Measurements from ENCODE around the gene KLHL29.

KLHL29 gene

DNA sequence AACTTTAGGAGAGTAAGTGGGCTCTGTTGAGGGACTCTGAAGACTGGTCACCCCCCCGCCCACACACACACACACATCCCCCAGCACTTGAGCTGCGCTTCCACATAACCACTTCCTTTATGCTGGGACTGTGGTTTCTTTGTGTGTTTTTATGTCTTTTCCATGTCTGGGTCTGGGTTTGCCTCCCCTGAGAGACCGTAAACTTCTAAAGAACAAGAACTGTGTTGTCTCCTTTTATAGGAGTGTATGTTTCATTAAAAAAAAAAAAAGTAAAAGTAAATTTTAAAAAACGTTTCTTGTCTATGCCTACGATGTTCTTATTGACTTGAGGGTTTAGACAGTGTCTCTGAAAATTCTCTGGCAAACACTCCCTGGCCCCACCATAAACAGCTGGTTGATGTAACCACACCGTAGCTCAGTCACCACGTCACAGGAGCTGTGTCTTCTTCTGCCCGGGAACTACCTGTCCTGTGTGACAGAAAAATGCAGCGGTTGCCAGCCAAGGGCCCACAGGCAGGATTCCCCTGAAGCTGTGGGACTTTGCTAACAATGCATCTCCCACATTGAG is 68.0 kb downstream of the KLHL29 start:
- no peak for DNase-seq

DNA sequence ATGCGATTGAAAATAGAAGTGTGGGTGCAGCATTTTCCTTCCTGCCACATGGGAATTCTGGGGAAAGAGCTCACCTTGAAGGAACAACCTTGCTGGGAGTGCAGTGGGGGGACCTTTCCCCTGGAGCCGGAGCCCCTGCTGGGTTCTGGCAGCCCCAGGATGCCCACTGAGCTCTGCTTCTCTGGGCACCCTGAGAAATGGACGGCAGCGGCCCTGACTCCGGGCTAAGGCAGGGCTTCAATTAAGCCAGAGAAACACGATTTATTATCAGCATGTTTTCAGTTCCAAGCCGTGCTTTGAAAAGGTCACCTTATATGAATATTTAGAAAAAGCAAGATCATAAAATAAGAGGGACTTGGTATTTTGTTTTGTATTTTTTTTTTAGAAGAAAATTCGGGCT is 68.5 kb downstream of the KLHL29 start:
- DNase-seq, result no peak

DNA sequence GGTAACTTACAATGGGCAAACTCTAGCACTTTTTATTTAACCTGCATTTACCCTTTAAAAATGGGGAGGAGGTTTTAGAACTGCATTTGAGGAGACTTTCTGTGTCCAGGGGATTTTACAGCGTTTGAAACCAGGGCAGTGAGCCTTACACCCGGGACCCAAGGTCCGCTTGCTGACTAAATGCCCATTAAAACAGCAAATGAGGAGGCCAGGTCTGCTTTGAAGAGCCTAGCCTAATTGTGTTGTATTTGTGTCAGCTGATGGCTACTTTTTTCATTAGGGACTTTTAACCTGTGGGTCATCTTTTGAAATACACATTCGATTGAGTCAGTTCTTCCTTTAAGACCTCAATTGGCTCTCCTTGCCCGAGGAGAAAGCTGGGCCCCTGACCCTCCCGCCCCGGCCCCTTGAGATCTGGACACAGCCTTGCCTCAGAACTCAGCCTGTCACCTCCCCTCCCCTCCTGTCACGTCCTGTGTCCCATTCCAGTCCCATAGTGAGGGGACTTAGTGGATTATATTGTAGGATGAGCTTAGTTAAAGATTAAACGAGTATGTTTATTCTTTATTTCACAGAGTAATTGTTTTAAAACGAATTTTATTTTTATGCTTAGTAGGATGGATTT is 69.0 kb downstream of the KLHL29 start:
- no peak for DNase-seq

DNA sequence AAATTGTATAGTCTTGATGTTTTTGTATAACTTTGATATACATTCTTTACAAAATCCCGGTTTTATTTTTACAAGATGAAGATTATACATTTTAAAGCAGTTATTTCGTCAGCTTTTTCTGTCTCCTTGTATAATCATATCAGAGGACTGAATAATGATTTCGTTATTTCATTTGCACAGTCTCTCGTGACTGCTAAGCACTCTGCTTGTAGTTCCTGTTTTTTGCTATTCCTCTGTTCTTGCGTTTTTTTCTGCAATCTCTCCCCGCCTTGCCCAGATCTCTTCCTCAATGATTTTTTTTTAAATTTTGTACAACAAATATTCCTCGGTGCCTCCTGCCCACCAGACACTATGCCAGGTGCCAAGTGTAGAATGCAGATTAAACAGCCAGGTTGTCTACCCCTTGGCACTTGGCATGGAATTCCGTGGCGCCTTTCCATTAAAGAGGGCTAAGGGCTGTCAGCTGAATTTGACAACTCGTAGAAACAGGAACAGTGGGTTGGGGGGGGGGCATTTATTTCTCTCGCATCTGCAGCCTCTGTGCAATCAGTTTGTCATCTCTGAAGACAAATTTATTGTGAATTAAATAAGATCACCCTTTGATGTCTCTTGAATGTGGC is 69.6 kb downstream of the KLHL29 start:
- DNase-seq, result no peak

DNA sequence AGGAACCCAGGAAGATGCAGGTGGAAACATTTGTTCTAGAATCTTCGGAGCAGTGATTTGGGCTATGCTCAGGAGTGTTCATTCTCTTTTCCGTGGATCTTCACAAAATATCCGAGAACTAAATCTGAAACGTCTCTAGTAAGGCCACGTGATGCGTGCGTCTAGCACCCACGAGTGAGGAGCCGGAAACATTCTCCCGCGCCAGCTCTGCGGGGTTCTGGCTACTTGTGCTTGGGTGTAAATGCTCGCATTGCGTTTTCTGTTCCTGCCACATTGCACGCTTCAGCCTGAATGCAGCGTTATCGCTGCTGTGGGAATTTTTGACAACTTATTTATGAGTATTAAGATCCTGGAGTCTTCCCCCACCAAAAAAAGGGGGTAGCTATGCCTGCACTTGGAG is 71.4 kb downstream of the KLHL29 start:
- no peak for DNase-seq

DNA sequence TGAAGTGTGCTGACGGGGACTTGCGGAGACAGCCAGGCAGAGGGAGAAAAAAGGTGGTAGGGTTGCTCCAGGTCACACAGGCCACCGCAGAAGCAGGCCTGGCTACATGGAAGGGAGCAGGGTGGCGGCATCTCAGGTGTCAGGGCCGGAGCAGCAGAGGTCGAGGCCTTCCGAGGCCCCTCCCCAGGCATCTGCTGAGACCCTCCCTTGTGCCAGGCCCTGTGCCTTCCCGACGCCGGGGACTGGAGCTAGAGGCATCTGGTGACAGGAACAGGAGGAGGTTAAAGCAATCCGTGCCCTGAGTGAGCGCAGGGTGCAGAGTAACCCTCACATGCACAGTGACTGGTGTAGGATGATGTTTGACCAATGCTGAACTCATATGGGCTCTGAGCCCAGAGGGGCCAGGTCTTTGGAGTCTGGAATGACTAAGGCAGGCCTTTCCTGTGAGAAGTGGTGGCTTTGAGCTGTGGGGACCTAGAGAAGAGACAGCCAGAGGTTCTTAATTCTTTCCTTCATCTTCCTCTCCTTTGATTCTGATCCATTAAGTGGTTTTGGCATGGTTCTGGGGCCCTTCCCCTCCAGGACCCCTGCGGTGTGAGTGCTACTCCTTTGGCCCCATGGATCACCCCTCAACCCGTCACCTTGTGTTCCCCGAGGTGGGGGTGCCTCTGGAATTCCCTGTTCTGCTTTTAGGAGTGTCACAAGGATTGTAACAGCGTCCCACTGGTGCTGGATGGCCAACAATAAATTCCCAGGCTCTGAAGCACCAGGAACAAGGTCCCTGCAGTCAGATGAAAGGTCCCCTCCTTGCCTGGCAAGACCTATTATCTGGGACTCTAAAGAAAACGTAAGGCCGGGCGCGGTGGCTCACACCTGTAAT is 72.1 kb downstream of the KLHL29 start:
- DNase-seq, result no peak

DNA sequence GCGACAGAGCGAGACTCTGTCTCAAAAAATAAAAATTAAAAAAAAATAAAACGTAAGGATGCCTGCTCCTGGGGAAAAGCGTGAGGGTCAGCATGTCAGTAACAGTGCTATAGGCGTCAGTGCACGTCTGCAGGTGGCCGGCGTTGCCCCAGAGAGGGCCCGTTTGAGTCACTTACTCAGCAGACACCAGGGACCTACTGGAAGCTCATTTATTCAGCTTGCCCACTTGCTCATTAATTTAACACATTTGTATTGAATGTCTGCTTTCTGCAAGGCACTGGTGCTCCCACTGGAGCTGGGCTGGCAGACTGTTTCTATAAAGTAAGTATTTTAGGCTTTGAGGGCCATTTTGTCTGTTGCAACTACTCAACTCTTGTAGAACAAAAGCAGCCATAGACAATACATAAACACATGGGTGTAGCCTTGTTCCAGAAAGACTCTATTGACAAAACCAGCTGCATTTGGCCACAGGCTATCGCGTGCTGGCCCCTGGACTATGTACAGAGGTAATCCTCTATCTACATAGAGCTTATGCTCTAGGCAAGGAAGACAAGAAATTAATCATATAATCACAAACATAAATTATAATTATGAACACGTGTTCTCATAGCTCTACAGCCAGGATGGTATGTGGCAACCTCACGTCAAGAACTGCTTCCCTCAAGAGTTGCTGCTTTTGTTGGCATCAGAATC is 73.2 kb downstream of the KLHL29 start:
- no peak for DNase-seq

DNA sequence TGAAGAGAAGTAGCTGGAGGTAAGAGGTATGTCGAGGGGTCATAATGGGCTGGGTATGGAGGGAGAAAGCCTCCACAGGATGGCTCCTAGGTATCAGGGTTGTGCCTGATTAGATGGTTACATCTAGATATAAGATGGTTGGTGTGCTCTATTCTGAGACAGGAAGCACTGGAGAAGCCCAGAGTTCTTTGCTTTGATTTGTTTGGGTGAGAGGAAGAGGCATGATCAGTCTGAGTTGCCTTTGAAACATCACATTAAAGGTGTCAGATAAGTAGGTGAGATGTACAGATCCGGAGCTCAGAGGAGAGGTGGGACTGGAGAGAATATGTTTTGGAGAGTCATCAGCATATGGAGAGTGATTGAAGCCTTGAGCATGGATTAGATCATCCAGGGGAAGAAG is 74.1 kb downstream of the KLHL29 start:
- no peak for DNase-seq

DNA sequence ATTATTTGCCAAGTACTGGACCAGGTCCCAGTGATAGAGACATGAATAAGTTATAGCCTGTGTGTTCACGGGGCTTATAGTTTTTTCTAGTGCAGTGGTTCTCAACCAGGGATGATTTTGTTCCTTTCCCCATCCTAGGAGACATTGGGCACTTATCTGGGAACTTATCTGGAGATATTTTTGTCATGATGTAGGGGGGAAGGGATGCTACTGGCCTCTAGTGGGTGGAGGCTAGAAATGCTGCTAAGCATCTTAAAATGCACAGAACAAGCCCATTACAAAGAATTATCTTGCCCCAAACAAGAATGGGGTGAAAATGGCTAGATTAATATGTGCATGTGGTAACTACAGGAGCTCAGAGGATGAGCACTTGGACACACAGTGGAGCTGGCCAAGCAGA is 75.2 kb downstream of the KLHL29 start:
- DNase-seq, result no peak

DNA sequence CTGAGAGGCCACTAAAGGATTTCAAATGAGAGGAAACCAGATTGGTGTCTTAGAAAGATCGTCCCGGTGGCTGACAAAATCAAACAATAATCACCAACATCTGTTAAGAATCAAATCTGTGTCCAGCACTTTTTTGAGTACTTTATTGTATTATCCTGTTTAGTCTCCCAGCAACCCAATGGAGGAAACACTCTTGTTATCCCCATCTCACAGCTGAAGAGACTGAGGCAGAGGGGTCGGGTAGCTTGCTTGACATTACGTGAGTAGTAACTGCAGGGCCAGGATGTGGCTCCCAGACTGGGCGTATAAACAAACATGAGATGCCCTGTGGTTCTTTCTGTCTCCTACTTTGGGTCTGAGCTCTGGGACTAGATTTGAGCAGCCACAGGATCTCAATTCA is 76.0 kb downstream of the KLHL29 start:
- no peak for DNase-seq

DNA sequence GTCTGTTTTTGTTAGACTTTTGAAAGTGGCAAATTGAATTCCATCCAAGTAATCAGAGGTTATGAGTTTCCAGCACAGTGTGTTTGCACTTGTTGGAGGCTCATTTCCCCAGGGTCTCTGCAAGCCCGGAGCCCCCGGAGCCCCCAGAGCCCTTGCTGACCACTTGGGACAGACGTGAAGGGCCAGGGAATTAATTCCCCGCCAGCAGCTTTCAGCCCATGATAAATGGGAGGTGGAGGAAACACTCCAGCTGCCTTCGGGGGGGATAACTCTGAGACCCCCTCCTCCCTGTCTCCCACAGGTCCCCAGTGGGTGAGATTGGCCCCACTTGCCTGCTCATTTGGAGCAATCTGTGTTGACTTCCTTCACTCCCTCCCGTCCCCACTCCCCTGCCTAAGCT is 79.2 kb downstream of the KLHL29 start:
- no peak for DNase-seq

DNA sequence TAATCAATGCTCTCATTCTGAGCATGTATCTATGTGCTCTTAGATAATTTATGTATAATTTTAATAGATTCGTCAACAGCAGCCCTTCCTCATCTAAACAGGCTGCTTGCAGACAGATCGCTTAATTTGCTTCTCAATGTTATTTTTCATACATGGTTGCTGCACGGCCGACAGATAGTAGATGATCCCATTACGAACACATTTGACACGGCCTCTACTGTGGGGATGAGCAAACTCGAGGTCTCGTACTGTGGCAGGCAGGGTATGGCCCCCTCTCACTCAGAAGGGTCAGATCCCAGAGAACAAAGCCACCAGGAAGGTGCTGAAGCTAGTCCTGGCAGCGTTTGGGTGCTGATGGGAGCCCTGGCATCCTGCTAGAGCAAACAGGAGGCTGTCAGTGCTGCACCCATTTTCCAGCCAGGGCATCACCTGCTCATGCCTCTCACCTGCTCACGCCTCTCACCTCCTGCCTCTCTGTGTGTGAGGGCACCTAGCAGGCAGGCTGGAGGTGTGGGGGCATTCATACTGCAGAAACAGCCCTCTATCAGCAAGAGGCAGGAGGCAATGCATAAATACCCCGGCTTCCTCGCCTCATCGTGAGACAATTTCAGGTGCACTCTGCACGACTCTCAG is 80.0 kb downstream of the KLHL29 start:
- no peak for DNase-seq

DNA sequence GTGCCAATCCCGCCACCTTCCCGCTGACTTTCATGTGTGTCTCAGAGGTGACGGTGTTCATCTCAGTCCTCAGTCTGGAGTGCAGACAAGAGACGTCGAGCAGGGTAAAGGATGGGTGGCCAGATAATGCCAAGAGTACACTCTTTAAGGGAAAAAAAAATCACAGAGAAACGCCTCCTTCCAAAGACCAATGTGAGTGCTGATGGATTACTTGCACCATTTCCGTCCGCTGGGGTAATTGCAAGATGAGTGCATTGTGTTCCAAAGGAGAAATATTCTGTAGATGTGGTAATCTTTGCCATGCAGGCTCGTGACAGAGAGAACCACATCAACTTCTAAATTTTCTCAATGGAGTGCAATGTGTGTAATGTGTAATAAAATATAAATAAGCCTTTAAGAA is 81.0 kb downstream of the KLHL29 start:
- no peak for DNase-seq

DNA sequence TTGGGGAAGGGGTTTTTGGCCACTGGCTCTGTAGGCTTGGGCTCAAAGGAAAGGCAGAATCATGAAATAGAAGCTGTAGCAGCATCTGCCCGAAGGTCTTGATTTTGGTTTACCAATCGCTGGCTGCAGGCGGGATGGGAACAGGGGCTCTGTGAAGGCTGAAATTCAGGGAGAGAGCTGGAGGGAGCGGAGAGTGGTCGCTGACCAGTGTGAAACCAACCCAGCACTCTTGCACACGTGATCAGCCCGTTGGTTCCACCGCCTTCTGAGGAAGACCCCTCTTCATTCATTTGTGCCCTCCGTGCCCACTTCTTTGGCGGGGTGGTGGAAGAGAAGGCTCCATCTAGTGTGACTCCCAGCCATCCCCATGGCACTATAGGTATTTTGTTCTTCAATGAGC is 82.6 kb downstream of the KLHL29 start:
- no peak for DNase-seq

DNA sequence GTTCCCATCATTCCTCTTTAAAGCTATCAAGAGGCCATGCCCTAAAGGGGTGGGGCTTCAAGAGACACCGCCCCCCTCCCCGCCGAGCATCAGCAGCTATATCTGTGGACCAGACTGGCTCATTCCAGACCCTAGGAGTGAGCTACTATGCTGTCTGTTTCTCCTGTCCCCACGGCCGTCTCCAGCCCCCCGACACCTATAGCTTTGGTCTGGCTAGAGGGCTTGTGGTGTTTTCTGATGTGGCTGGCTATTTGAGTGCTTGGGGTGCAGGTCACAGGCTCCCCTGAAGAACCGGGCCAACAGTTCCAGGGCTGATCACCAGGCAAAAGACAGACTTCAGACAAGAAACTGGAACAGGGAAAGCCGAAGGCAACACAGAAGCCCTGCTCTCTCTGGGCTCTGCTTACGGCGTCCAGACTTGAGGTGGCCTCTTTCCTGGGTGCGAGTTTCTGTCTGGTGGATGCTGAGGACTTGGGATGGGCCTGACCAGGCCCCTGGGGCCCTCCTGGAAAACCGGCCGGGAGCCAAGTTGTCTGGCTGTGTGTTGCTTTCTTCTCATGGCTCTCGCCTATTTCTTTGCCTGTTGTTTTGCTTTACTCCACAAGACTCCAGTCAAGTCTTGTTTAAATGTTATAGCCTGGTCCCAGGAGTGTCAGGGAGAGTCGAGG is 83.6 kb downstream of the KLHL29 start:
- no peak for DNase-seq

DNA sequence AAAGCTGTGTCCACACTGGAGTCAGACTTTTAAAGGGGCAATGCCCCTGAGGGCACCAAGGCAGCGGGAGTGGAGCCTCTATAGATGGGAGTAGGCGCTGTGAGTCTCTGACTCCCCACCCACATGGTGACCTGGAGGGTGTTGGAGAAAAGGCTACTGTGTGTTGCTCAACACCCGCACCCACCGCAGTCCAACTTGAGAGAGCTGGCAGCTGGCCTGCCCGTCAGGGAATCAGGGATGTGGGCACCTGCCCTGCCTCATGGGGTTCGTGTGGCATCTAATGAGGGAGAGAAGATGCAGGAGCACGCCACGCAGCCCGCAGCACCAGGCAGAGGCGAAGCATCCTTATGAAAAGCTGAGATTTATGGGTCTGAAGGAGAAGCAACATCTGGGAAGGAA is 84.2 kb downstream of the KLHL29 start:
- no peak for DNase-seq

DNA sequence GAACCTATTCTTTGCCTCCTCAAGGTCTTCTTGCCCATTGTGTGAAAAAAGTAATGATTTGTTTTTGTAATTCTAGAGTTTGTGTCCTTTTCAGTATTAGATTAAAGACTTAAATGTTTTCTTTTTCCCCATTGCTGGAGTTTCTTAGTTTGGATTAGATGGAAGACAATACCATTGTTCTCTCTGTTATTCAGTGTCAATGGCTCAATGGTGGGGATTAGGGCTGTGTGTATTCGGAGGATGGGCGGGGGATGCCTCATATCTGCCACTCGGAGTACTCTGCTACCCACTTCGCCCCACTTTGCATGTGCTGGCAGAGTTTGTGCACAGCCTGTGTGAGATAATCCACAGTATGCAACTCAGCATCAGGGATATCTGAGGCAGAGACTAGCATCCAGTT is 90.1 kb downstream of the KLHL29 start:
- DNase-seq, result no peak

DNA sequence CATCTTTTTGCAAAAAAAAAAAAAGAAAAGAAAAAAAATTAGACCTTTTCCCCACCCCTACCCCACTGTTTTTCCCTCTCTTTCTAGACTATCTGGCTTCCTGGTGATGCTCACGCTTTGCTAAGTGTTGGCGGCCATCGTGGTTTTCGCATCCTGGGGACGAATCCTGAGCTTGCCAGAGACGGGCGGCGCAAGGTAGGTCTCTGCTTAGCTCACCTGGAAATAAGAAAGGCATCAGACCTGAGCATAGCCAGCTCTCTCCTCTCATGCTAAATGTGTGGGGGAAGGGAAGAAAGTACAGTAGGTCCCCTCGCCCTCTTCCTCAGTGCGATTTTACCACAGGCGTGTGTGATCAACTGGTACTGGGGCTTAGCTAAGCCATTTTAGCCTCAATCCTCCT is 90.5 kb downstream of the KLHL29 start:
- DNase-seq, result no peak

DNA sequence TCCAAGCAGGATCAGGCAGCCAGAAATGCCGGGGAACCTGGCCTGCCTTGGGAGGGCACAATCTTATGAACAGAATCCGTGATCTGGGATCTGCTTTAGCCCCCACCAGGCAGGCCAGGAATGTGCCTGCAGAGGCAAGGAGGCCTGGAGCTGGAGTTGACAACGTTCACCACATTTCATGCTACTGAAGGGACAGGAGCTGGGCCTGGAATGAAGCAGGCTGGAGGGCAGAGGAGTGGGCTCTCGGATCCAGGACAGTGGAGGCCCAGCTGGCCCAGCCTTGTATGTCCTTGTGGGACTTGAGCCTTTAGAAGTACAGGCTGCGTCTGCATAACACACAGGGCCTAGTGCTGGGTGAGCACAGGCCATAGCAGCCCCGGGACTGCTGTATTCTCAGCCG is 91.8 kb downstream of the KLHL29 start:
- no peak for DNase-seq

DNA sequence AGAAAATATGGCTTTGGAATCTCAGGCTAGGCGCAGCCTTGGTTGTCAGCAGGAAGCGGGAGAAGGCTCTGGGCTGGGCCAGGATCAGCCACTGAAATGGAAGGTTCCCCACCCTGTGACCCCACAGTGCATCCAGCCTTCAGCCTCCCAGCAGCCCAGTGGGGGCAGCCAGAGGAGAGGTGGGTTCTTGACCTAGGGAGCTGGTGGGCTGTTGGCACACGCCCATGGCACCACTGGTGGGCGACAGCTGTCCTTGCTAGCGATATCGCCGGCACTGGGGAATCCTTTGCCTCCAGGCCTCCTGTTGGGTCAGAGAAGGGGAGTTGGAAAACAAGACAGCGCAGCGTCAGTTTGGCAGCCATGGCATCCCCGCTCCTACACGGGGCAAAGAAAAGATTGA is 92.4 kb downstream of the KLHL29 start:
- no peak for DNase-seq

DNA sequence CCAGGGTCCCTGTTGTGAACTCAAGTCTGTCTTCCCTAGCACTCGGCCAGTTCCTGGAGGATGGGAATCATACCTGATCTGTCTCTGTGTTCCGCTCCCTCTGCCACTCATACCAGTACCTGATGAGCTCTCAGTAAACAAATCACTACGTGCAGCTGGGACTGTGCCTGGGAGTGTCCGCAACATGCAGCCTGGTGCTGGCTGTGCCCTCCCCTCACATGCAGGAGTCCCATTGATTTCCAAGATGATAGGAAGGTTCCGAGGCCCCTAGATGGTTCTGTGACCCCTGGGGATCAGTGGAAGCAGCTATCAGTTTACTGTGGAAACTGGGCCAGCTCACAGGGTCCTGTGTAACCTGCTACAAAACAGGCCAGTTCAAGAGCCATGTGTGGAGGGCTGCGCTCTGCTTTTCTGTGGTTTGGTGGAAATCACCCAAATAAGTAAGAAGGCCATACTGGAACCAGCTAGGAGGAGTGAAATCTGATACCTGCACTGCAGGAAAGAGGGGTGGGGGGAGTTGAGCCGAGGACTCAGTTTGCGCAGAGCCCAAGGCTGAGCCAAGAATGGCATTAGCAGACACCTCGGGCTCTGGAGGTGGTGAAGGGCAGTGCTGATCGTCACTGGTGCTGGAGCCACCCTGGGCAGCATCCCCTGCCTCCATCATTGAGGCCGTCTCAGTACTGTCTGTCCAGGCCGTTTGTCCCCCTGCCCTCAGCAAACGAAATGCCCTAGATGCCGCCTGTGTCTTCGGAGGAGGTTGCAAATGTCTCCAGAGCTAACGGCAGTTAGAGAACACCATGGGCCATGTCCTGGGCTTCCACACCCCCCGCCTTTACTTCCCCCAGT is 93.3 kb downstream of the KLHL29 start:
- no peak for DNase-seq

All from stimulated activated CD4-positive, alpha-beta T cell treated with anti-CD3 and anti-CD28 coated beads, Interleukin-12 subunit alpha, Interleukin-12 subunit beta, amount 100 ng/mL, for 4 hours (primary cell).